Tibial artery (tissue), 4 donors: ENCODE results near the gene KCTD3.

Experiments
- DNase-seq, 2 donors: peaks; one replicate each; pipeline ENCODE4 v3.0.0-alpha.2; 2019
- H3K27ac ChIP-seq, 2 donors: fragments of 200-600 bp; sonication (generic) in 1 of 2; 1 replicate in 1 of 2; 2 replicates in 1 of 2; pipeline ENCODE4 v1.5.1; 2018 to 2019; ENCODE audit warnings: mild to moderate bottlenecking in 1 of 2
- H3K27me3 ChIP-seq, 2 donors: fragments of 200-600 bp; sonication (generic) in 1 of 2; one replicate each; pipeline versions ENCODE4 v1.5.1 to v1.6.0; 2016 to 2019
- H3K36me3 ChIP-seq, 3 donors: fragments of 200-600 bp; sonication (generic) in 2 of 3; one replicate each; pipeline ENCODE4 v1.5.1; 2016 to 2019; ENCODE audit warnings: mild to moderate bottlenecking in 2 of 3
- H3K4me1 ChIP-seq, 4 donors: fragments of 200-600 bp; sonication (generic) in 2 of 4; 1 replicate in 3 of 4; 2 replicates in 1 of 4; pipeline ENCODE4 v1.5.1; 2016 to 2019
- H3K4me3 ChIP-seq, 2 donors: fragments of 200-600 bp; sonication (generic) in 1 of 2; 1 replicate in 1 of 2; 2 replicates in 1 of 2; pipeline ENCODE4 v1.5.1; 2018 to 2019; ENCODE audit warnings: mild to moderate bottlenecking in 2 of 2
- H3K9me3 ChIP-seq, 3 donors: fragments of 200-600 bp; sonication (generic) in 1 of 3; one replicate each; pipeline ENCODE4 v1.5.1; 2016 to 2019
- CTCF ChIP-seq, 2 experiments: fragments of 200-600 bp in 1 of 2; fragments of 450-650 bp in 1 of 2; IDR thresholded peaks; one replicate each; pipeline ENCODE4 v1.5.1; 2017 to 2019; ENCODE audit warnings: antibody characterized with exemption in 2 of 2, mild to moderate bottlenecking in 1 of 2, moderate library complexity in 1 of 2
- intact Hi-C: fragments of 100-400 bp; cut with DNase I; formaldehyde crosslinking; loops from one replicate; pipeline ENCODE4 v1.15.0; 2023; ENCODE audit warnings: low total_unique reads

KCTD3 gene

DNA sequence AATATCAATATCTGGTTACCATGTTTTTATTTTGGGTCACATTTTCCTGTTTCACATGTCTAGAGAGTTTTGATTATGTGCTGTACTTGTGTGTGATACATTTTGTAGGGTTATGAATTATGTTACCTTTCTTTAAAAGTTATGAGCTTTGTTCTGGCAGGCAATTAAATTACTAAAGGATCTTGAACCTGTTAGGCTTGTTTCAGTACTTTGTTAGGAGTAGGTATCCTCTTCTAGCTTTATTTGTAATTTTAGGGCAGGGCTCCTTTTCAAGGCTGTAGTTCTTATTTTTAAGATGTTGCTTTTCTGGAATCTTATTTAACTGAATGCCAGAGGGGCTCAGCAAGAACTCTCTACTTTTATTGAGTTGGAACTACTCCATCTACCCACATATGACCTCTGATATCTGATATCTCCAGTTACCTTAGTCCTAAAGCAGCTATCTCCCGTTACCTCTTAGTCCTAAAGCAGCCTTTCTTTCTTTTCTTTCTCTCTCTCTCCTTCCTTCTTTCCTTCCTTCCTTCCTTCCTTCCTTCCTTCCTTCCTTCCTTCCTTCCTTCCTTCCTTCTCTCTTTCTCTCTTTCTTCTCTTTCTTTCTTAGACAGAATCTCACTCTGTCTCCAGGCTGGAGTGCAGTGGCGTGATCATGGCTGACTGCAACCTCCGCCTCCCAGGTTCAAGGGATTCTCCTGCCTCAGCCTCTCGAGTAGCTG, 23.8 kb downstream of the KCTD3 start:
- no peak overlapping the region for H3K27ac ChIP-seq
- H3K27me3 ChIP-seq: no peaks in the 10 kb centered on the region

DNA sequence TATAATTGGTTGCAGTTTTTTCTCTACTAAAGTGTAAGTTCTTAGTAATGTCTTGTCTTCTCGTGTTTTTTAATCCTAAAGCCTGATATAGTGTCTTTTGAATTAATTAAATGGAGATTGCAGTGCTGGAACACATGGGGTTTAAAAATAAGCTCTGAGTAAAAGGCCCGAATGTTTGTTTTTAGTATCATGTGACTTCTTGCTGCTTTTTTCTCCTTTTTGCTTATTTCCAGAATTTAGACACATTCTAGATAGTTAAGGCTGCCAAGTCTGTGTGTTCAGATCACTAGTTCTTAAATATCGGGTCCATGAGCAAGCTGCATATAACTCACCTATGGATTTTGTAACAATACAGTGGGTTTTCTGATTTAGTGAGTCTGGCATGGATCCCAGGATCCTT, 27.5 kb downstream of the KCTD3 start:
- Histone ChIP-seq H3K36me3 (peaks cover under 1 to 16% (median 11%) of the 10 kb centered on the region in 3 donors), H3K4me1 (peaks cover 0 to 15% (median 9%) of the 10 kb centered on the region in 4 donors), H3K9me3 (no peaks in the 10 kb centered on the region), H3K4me3 (no peak overlapping the region), H3K27me3 (no peaks in the 10 kb centered on the region), H3K27ac (no peak overlapping the region)
- intact Hi-C loops: no loop called here
- no peak for DNase-seq
- TF ChIP-seq CTCF (IDR thresholded peaks at IDR 0.05): no peak

More for the DNA sequence above, 23.8 kb downstream of the KCTD3 start:
- Histone ChIP-seq H3K36me3 (peaks cover 14 to 36% (median 25%) of the 10 kb centered on the region in 3 donors), H3K4me1 (peaks cover 0 to 15% (median 9%) of the 10 kb centered on the region in 4 donors), H3K4me3 (no peak overlapping the region), H3K9me3 (no peaks in the 10 kb centered on the region)
- intact Hi-C loops: no loop called here
- no peak for TF ChIP-seq CTCF (IDR thresholded peaks at IDR 0.05)
- DNase-seq: no peak

DNA sequence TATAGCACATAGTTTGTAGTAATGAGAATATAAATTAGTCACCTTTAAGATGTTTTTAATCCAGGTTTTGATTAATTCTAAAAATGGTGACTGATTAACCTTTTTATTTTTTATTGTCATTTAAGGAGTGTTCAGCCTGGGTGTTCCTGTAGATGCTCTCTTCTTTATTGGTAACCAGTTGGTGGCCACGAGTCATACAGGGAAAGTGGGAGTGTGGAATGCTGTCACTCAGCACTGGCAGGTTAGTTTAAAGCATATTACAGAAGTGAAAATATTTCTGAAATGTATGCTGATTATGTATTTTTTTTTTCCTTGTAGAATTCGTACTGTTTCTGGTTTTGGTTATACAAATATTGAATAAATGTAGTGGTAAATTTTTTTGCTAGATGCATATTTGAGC, 28.1 kb downstream of the KCTD3 start:
- Histone ChIP-seq H3K27me3 (no peaks in the 10 kb centered on the region), H3K27ac (no peak overlapping the region), H3K4me3 (no peak overlapping the region), H3K36me3 (peaks cover 0 to 16% (median 11%) of the 10 kb centered on the region in 3 donors), H3K9me3 (no peaks in the 10 kb centered on the region), H3K4me1 (peaks cover 0 to 15% (median 9%) of the 10 kb centered on the region in 4 donors)
- DNase-seq: no peak
- TF ChIP-seq CTCF (IDR thresholded peaks at IDR 0.05): no peak
- intact Hi-C loops: no loop called here

DNA sequence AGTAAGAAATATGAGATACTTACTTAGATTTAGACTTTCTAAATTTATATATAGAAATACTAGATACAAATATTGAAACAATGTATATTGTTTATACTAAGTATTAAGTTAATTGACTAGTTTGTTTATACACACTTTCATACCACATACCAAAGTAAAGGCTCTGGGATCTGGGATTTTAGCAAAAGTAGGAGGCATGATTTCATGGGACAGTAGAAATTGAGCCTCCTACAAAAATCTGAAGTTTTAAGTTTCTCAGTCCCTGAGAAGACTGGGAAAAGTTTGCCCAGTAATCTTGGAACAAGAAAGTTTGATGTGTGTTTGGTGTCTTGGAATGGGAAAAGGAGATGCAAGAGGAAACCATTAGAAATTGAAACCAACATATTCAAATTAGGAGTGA, 30.9 kb downstream of the KCTD3 start:
- Histone ChIP-seq H3K27me3 (no peaks in the 10 kb centered on the region), H3K36me3 (peaks cover 0 to 16% (median 15%) of the 10 kb centered on the region in 3 donors), H3K9me3 (no peaks in the 10 kb centered on the region), H3K4me1 (peaks cover 0 to 17% (median 9%) of the 10 kb centered on the region in 4 donors), H3K4me3 (no peak overlapping the region), H3K27ac (no peak overlapping the region)
- no peak for TF ChIP-seq CTCF (IDR thresholded peaks at IDR 0.05)
- intact Hi-C loops: no loop called here
- DNase-seq: no peak

DNA sequence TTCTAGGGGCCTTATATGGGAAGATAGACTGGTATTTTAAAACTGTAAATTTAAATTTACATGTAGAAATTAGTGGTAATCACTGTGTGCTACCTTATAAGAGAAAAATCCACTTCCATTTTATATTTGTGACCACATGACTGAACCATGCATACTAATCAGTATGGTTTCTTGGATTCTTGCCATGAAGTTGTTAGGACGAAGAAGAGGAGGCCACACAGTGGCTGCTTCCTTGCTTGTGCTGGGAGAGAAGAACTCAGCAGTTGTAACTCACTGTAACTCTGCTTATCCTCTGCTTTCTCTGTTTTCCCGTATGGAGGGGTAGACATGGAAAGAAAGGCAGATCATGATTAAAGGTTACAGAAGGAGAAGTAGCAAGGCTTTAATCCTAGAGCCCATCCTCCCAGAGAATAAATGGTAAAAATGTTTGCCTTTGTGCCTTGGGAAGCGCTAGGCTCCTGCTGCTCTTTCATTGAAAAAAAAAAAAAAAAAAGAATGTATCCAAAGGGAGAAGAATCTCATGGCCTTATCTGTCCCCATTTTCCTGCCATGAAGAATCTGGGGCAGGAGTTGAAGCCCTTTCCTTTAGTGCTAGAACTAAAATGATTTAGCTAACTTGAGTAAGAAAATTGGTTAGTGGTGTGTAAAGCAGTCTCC, 32.4 kb downstream of the KCTD3 start:
- DNase-seq: no peak
- H3K27ac ChIP-seq: no peak overlapping the region
- intact Hi-C loops: no loop called here

More for the DNA sequence above, 32.4 kb downstream of the KCTD3 start:
- H3K9me3 ChIP-seq: no peaks in the 10 kb centered on the region
- no peaks in the 10 kb centered on the region for H3K27me3 ChIP-seq
- no peak overlapping the region for H3K4me3 ChIP-seq
- peaks cover 6 to 18% (median 16%) of the 10 kb centered on the region in 3 donors for H3K36me3 ChIP-seq
- no peak for TF ChIP-seq CTCF (IDR thresholded peaks at IDR 0.05)
- peaks cover 0 to 12% (median 3%) of the 10 kb centered on the region in 4 donors for H3K4me1 ChIP-seq
